ENCODE data around the gene FRMD8.

FRMD8 gene

DNA sequence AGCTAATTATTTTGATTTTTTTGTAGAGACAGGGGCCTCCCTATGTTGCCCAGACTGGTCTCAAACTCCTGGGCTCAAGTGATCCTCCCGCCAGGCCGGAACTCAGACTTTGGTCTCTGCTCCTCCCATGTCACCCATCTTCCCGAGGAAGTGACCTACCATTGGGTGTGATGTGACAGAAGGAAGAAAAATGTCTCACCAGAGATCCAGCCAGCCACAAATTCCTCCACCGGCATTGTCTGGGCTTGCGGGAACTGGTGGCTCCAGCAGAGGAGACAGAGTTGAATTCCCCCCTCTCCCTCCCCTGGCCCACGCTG lies 4.8 kb upstream of the FRMD8 start:
- Histone ChIP-seq H3K27ac (ENCODE audit: low read depth in 2 of 2, low read length in 2 of 2) (peak overlapping the region; percentile 99 to 100), H3K9ac (ENCODE audit: low read depth in 1 of 2, low read length in 2 of 2) (peak overlapping the region; percentile 90 to 94), H3K4me1 (ENCODE audit: control insufficient read depth in 2 of 2, insufficient read depth in 2 of 2, low read length in 2 of 2) (peaks cover 39 to 43% of the 10 kb centered on the region in 2 donors), H3K36me3 (ENCODE audit: control insufficient read depth in 2 of 2, insufficient read depth in 2 of 2, low read length in 2 of 2) (no peaks in the 10 kb centered on the region), H3K27me3 (ENCODE audit: control insufficient read depth in 2 of 2, insufficient read depth in 2 of 2, low read length in 2 of 2) (no peaks in the 10 kb centered on the region), H3K9me3 (ENCODE audit: control insufficient read depth in 2 of 2, low read length in 2 of 2) (no peaks in the 10 kb centered on the region), H3K4me3 (ENCODE audit: low read length in 2 of 2) (peak overlapping the region; percentile 59 to 77)

DNA sequence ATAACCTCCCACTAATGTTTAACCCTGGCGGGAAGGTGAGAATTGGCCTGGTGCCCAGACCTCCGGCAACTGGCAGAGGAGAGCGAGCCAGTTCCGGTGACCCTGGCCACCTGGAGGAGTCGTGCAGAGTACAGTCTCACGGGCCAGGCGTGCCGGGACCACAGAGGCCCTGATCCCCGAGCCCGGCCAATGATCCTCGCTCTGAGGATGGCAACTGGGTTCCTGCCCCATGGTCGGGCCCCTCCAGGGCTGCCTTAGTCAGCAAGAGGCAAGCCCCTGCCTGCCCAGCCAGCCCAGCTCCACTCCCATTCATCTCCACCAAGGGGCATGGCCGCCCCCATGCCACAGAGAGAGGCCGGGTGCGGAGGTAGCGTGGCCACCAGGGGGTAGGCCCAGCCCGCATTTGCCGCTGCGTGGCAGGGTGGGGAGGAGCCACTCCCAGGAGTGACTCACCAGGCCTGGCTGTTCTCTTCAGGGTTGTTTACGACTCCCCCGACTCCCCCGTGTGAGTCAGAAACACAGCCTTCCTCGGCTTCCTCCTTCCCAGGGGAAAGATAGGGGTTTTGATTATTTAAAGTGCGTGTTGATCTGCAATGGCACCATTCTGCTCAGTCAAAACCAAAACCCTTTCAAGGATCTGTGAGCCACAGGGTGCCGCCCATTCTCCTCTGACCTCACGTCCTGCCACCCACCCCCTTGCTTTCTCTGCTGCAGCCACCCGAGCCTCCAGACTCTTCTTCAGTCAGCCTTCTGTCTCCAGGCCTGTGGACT lies 4.2 kb upstream of the FRMD8 start, which contains the start of gene SLC25A45:
Gene SLC25A45, minus strand, starts transcription at position 614 of the 771 bp plus-strand sequence. CDS start 695 bp downstream, outside the sequence.
- H3K27me3 ChIP-seq (ENCODE audit: control insufficient read depth in 2 of 2, insufficient read depth in 2 of 2, low read length in 2 of 2): no peaks in the 10 kb centered on the region
- H3K9me3 ChIP-seq (ENCODE audit: control insufficient read depth in 2 of 2, low read length in 2 of 2): no peaks in the 10 kb centered on the region
- H3K27ac ChIP-seq (ENCODE audit: low read depth in 2 of 2, low read length in 2 of 2): peak within 1 kb of the TSS; percentile 99 to 100
- H3K9ac ChIP-seq (ENCODE audit: low read depth in 1 of 2, low read length in 2 of 2): peak within 1 kb of the TSS; percentile 90 to 94
- no peaks in the 10 kb centered on the region for H3K36me3 ChIP-seq (ENCODE audit: control insufficient read depth in 2 of 2, insufficient read depth in 2 of 2, low read length in 2 of 2)
- peak within 1 kb of the TSS; percentile 59 to 77 for H3K4me3 ChIP-seq (ENCODE audit: low read length in 2 of 2)
- H3K4me1 ChIP-seq (ENCODE audit: control insufficient read depth in 2 of 2, insufficient read depth in 2 of 2, low read length in 2 of 2): peaks cover 43 to 47% of the 10 kb centered on the region in 2 donors

DNA sequence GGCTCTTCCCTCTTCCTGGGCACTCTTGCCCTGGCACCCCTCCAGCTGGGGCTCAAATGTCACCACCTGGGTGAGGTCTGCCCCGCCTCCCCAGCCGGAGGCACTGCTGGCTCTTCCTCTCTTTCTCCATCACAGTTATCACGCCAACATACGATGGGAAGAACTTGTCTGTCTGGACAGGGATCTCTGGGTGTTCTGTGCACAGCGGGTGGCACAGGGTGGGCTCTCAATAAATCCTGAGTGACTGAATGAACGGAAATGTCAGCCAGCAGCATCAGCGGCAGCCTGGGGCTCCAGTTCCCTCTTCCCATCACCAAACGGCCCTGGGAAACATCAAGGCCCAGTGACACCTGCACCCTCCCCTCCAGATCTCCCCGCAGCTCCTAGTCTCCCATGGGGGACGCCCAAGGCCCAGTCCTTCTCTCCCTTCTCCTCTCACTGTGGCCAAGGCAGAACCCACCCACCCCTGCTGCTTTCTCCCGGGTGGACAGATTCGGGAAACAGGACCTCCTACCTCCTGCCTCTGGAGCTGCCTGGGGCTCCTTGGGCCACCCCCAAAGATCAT lies 3.6 kb upstream of the FRMD8 start:
- no peaks in the 10 kb centered on the region for H3K27me3 ChIP-seq (ENCODE audit: control insufficient read depth in 2 of 2, insufficient read depth in 2 of 2, low read length in 2 of 2)
- peak overlapping the region; percentile 99 to 100 for H3K27ac ChIP-seq (ENCODE audit: low read depth in 2 of 2, low read length in 2 of 2)
- peak overlapping the region; percentile 90 to 94 for H3K9ac ChIP-seq (ENCODE audit: low read depth in 1 of 2, low read length in 2 of 2)
- no peaks in the 10 kb centered on the region for H3K9me3 ChIP-seq (ENCODE audit: control insufficient read depth in 2 of 2, low read length in 2 of 2)
- H3K36me3 ChIP-seq (ENCODE audit: control insufficient read depth in 2 of 2, insufficient read depth in 2 of 2, low read length in 2 of 2): no peaks in the 10 kb centered on the region
- peaks cover 46 to 49% of the 10 kb centered on the region in 2 donors for H3K4me1 ChIP-seq (ENCODE audit: control insufficient read depth in 2 of 2, insufficient read depth in 2 of 2, low read length in 2 of 2)
- H3K4me3 ChIP-seq (ENCODE audit: low read length in 2 of 2): peak overlapping the region; percentile 59 to 77

DNA sequence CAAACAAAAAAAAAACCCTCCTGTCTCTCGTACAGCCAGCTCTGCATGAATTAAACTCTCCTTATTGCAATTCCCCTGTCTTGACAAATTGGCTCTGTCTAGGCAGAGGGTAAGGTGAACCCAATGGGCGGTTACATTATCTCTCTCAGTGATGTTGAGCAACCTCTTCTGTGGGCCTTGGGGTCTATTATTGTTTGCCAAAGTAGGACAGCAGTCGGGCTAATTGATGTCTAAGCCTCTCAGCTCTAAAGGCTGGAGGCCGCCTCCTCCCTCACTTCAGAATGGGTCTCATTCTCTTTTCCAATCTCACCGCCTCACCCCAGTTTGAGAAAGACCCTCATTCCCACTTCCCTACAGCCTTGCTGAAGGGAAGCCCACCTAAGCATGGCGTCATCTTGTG lies 2.7 kb upstream of the FRMD8 start:
- Histone ChIP-seq H3K9ac (ENCODE audit: low read depth in 1 of 2, low read length in 2 of 2) (no peak overlapping the region), H3K4me1 (ENCODE audit: control insufficient read depth in 2 of 2, insufficient read depth in 2 of 2, low read length in 2 of 2) (peaks cover 47 to 55% of the 10 kb centered on the region in 2 donors), H3K36me3 (ENCODE audit: control insufficient read depth in 2 of 2, insufficient read depth in 2 of 2, low read length in 2 of 2) (peaks cover 0 to 1% of the 10 kb centered on the region in 2 donors), H3K27ac (ENCODE audit: low read depth in 2 of 2, low read length in 2 of 2) (peak overlapping the region; percentile 38 to 100), H3K27me3 (ENCODE audit: control insufficient read depth in 2 of 2, insufficient read depth in 2 of 2, low read length in 2 of 2) (no peaks in the 10 kb centered on the region), H3K4me3 (ENCODE audit: low read length in 2 of 2) (no peak overlapping the region), H3K9me3 (ENCODE audit: control insufficient read depth in 2 of 2, low read length in 2 of 2) (no peaks in the 10 kb centered on the region)

DNA sequence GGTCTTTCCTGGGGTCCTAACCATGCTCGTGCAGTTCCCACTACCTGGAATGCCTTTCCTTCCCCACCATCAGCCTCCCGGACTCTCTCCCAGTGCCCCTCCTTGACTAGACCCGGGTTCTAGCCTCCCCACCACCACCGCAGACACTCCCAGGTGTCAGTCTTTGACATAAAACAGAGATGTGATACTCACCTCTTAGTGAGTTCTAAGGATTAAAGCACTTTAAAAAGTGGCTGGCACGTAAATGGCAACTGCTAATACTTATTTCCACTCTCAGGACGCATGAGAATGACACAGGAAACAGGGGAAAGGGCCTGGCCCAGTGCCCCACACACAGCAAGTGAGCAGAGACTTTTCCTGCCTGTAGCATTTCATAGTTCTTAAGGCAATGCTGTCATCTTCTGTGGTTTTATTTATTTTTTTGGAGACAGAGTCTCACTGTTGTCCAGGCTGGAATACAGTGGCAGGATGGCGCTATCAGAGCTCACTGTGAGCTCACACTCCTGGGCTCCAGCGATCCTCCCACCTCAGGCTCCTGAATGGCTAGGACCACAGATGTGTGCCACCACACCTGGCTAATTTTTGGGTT lies 2.0 kb upstream of the FRMD8 start:
- Histone ChIP-seq H3K36me3 (ENCODE audit: control insufficient read depth in 2 of 2, insufficient read depth in 2 of 2, low read length in 2 of 2) (peaks cover 0 to 8% of the 10 kb centered on the region in 2 donors), H3K9ac (ENCODE audit: low read depth in 1 of 2, low read length in 2 of 2) (no peak overlapping the region), H3K4me1 (ENCODE audit: control insufficient read depth in 2 of 2, insufficient read depth in 2 of 2, low read length in 2 of 2) (peaks cover 47 to 58% of the 10 kb centered on the region in 2 donors), H3K27me3 (ENCODE audit: control insufficient read depth in 2 of 2, insufficient read depth in 2 of 2, low read length in 2 of 2) (no peaks in the 10 kb centered on the region), H3K4me3 (ENCODE audit: low read length in 2 of 2) (no peak overlapping the region), H3K27ac (ENCODE audit: low read depth in 2 of 2, low read length in 2 of 2) (peak overlapping the region; percentile 38 to 100), H3K9me3 (ENCODE audit: control insufficient read depth in 2 of 2, low read length in 2 of 2) (no peaks in the 10 kb centered on the region)

DNA sequence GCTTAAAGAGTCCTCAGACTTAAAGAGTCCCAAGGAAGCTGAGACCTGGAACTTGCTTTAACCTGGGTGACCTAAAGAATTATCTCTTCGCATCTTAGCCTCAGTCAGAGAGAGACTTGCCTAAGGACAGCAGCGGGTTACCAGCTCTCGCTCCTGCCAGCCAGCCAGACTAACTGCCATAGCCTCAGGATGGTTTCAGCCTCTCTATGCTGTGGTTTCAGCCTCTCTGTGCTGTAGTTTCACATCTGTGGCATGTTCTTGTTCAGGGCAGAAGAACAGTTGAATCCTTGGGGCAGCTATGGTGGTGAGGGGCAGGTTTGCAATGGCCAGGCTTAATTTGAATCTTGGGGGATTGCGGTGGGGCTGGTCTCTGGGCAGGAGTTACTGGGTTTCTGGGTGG lies 2.3 kb downstream of the FRMD8 start:
- Histone ChIP-seq H3K9me3 (ENCODE audit: control insufficient read depth in 2 of 2, low read length in 2 of 2) (no peaks in the 10 kb centered on the region), H3K4me1 (ENCODE audit: control insufficient read depth in 2 of 2, insufficient read depth in 2 of 2, low read length in 2 of 2) (peaks cover 24 to 43% of the 10 kb centered on the region in 2 donors), H3K36me3 (ENCODE audit: control insufficient read depth in 2 of 2, insufficient read depth in 2 of 2, low read length in 2 of 2) (peaks cover 10 to 19% of the 10 kb centered on the region in 2 donors), H3K27me3 (ENCODE audit: control insufficient read depth in 2 of 2, insufficient read depth in 2 of 2, low read length in 2 of 2) (no peaks in the 10 kb centered on the region), H3K4me3 (ENCODE audit: low read length in 2 of 2) (peak overlapping the region in 1 of 2 donors; percentile 37), H3K9ac (ENCODE audit: low read depth in 1 of 2, low read length in 2 of 2) (no peak overlapping the region), H3K27ac (ENCODE audit: low read depth in 2 of 2, low read length in 2 of 2) (no peak overlapping the region)

DNA sequence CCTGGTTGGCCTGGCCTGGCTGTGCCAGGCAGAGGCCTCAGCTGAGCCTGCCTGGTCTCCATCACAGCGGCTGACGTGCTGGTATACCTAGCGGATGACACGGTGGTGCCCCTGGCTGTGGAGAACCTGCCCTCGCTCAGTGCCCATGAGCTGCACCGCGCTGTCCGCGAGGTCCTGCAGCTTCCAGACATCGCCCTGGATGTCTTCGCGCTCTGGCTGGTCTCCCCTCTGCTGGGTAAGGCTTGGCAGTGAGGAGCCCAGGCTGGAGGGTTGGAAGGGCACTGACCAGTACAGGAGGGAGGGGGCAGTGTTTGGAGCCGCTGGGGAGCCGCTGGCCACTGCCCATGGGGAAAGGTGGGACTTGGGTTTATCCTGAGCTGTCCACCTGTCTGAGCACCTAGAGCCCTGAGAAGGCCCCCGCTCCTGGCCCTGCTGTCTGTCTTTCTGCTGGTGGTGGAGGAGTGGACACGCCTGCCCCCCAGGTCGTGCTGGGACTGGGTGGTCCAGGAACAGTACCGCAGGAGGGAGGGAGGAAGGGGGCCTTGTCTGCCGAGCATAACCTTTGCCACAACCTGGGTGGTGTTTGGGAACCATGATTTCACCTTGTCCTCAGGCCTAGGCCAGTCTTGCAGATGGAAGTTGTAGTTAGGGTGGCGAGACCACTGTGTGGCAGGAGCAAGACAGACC lies 3.0 kb downstream of the FRMD8 start:
- Histone ChIP-seq H3K27me3 (ENCODE audit: control insufficient read depth in 2 of 2, insufficient read depth in 2 of 2, low read length in 2 of 2) (no peaks in the 10 kb centered on the region), H3K9me3 (ENCODE audit: control insufficient read depth in 2 of 2, low read length in 2 of 2) (no peaks in the 10 kb centered on the region), H3K4me3 (ENCODE audit: low read length in 2 of 2) (no peak overlapping the region), H3K27ac (ENCODE audit: low read depth in 2 of 2, low read length in 2 of 2) (peak overlapping the region in 1 of 2 donors; percentile 45), H3K9ac (ENCODE audit: low read depth in 1 of 2, low read length in 2 of 2) (no peak overlapping the region), H3K4me1 (ENCODE audit: control insufficient read depth in 2 of 2, insufficient read depth in 2 of 2, low read length in 2 of 2) (peaks cover 20 to 42% of the 10 kb centered on the region in 2 donors), H3K36me3 (ENCODE audit: control insufficient read depth in 2 of 2, insufficient read depth in 2 of 2, low read length in 2 of 2) (peaks cover 17 to 26% of the 10 kb centered on the region in 2 donors)

DNA sequence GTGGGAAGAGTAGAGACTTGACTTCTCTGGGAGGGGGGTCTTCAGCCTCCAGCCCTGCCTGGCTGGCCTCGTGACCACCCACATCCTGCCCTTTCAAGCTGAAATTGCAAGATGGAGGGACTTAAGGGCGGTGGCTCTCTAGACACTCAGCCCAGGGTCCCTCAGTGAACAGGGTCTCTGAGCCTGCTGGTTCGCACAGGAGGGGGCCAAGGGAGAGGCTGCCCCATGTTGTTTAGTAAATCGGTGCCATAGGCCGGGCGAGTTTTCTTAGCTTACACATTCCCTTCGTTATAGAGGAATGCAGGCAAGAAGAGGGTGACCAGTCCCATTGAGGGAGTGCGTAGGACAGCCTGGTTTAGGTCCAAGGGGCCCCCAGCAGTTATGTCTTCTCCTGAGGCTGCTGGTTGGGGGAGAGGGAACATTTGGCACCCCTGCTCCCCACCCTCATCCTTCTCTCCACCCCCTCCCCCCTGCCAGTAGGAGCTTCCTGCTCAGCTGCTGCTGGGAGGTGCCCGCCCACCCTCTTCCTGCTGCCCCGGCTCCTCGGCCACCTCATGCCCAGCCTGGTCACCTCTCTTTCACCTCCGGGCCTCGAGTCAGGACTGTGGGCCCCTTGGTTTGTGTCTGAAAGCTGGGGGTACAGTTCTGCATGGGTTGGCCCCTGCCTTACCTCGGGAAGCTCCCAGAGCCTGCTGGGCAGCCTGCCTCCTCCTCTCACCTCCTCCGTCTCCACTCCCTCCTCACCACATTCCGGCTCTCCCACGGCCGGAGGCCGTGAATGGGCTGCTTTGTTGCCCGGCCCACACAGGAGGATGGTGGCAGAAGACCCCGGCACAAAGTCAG lies 3.9 kb downstream of the FRMD8 start:
- no peaks in the 10 kb centered on the region for H3K27me3 ChIP-seq (ENCODE audit: control insufficient read depth in 2 of 2, insufficient read depth in 2 of 2, low read length in 2 of 2)
- H3K9me3 ChIP-seq (ENCODE audit: control insufficient read depth in 2 of 2, low read length in 2 of 2): no peaks in the 10 kb centered on the region
- peaks cover 20 to 29% of the 10 kb centered on the region in 2 donors for H3K36me3 ChIP-seq (ENCODE audit: control insufficient read depth in 2 of 2, insufficient read depth in 2 of 2, low read length in 2 of 2)
- peaks cover 19 to 35% of the 10 kb centered on the region in 2 donors for H3K4me1 ChIP-seq (ENCODE audit: control insufficient read depth in 2 of 2, insufficient read depth in 2 of 2, low read length in 2 of 2)
- H3K9ac ChIP-seq (ENCODE audit: low read depth in 1 of 2, low read length in 2 of 2): no peak overlapping the region
- H3K27ac ChIP-seq (ENCODE audit: low read depth in 2 of 2, low read length in 2 of 2): peak overlapping the region in 1 of 2 donors; percentile 45
- H3K4me3 ChIP-seq (ENCODE audit: low read length in 2 of 2): no peak overlapping the region

DNA sequence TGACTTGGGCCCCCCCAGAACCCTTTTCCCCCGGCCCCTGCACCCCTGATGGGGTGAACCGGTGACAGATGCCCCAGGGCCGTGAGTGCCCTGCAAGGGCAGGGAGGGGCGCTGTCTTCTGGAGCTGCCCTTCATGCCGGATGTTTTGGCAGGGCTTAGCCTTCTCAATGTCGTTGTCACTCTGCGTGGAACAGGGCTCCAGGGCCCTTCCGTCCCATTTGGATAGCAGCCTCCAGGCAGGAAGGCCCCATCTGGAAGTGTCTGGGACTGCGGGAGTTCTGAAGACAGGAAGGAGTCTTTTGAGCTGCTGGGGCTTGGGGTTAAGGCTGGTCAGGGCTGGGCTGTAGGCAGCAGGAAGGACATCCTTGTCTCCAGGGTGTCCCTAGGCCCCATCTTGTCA lies 4.6 kb downstream of the FRMD8 start:
- H3K36me3 ChIP-seq (ENCODE audit: control insufficient read depth in 2 of 2, insufficient read depth in 2 of 2, low read length in 2 of 2): peaks cover 25 to 33% of the 10 kb centered on the region in 2 donors
- H3K4me3 ChIP-seq (ENCODE audit: low read length in 2 of 2): no peak overlapping the region
- peak overlapping the region in 1 of 2 donors; percentile 38 for H3K27ac ChIP-seq (ENCODE audit: low read depth in 2 of 2, low read length in 2 of 2)
- H3K9ac ChIP-seq (ENCODE audit: low read depth in 1 of 2, low read length in 2 of 2): no peak overlapping the region
- H3K4me1 ChIP-seq (ENCODE audit: control insufficient read depth in 2 of 2, insufficient read depth in 2 of 2, low read length in 2 of 2): peaks cover 16 to 32% of the 10 kb centered on the region in 2 donors
- no peaks in the 10 kb centered on the region for H3K27me3 ChIP-seq (ENCODE audit: control insufficient read depth in 2 of 2, insufficient read depth in 2 of 2, low read length in 2 of 2)
- no peaks in the 10 kb centered on the region for H3K9me3 ChIP-seq (ENCODE audit: control insufficient read depth in 2 of 2, low read length in 2 of 2)

All from mucosa of rectum (tissue), 2 donors.